ENCODE results near the gene ADAM15. TPM values are rescaled to one million over a fixed set of nuclear protein-coding genes. Genes with fewer than 3 reads are reported as not detected.

ADAM15 gene
- total RNA-seq, 2 donors from 2014 or later = 53.2 to 86.6 TPM

- ATAC-seq (replicated peaks) = no peak
- H3K36me3 Mint-ChIP-seq (ENCODE audit: low read depth) = peaks cover 5% of the 10 kb centered on the region
- no peaks in the 10 kb centered on the region for H3K9me3 Mint-ChIP-seq
- peak overlapping the region; percentile 91 for H3K4me3 Mint-ChIP-seq
- H3K4me1 Mint-ChIP-seq = peaks cover 10% of the 10 kb centered on the region
- peak overlapping the region; percentile 57 for H3K27ac Mint-ChIP-seq
- no peaks in the 10 kb centered on the region for H3K27me3 Mint-ChIP-seq
These were observed 1.2 kb upstream of the ADAM15 start for GRCh38 chr1:155049651-155050559.

DNA sequence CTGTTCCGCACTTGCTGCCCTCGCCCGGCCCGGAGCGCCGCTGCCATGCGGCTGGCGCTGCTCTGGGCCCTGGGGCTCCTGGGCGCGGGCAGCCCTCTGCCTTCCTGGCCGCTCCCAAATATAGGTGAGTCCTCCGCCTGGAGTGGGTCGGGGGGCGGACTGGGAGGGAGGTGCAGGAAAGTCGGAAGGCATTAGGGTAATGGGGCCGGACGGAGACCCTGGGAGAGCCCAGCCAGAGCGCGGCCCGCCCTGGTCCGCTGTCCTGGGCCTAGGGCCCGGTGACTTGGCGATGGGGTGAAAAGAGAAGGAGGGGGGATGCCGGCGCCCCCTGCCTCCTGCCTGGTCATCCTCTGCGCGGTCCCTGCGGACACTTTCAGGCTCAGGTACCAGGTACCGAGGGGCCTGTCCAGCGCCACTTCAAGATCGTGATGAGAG, 243 bp downstream of the ADAM15 start:
- peak; percentile 5 for ATAC-seq (replicated peaks)
- Mint-ChIP-seq H3K36me3 (ENCODE audit: low read depth) (peaks cover 20% of the 10 kb centered on the region), H3K27ac (peak overlapping the region; percentile 77), H3K4me3 (peak overlapping the region; percentile 91), H3K27me3 (no peaks in the 10 kb centered on the region), H3K9me3 (no peaks in the 10 kb centered on the region), H3K4me1 (peaks cover 7% of the 10 kb centered on the region)

- peak overlapping the region; percentile 77 for H3K27ac Mint-ChIP-seq
- H3K4me3 Mint-ChIP-seq = peak overlapping the region; percentile 91
- peaks cover 24% of the 10 kb centered on the region for H3K36me3 Mint-ChIP-seq (ENCODE audit: low read depth)
- no peaks in the 10 kb centered on the region for H3K9me3 Mint-ChIP-seq
- ATAC-seq (replicated peaks) = peak; percentile 30
- H3K4me1 Mint-ChIP-seq = peaks cover 7% of the 10 kb centered on the region
- no peaks in the 10 kb centered on the region for H3K27me3 Mint-ChIP-seq
These were observed 772 bp downstream of the ADAM15 start for GRCh38 chr1:155051777-155052398.

DNA sequence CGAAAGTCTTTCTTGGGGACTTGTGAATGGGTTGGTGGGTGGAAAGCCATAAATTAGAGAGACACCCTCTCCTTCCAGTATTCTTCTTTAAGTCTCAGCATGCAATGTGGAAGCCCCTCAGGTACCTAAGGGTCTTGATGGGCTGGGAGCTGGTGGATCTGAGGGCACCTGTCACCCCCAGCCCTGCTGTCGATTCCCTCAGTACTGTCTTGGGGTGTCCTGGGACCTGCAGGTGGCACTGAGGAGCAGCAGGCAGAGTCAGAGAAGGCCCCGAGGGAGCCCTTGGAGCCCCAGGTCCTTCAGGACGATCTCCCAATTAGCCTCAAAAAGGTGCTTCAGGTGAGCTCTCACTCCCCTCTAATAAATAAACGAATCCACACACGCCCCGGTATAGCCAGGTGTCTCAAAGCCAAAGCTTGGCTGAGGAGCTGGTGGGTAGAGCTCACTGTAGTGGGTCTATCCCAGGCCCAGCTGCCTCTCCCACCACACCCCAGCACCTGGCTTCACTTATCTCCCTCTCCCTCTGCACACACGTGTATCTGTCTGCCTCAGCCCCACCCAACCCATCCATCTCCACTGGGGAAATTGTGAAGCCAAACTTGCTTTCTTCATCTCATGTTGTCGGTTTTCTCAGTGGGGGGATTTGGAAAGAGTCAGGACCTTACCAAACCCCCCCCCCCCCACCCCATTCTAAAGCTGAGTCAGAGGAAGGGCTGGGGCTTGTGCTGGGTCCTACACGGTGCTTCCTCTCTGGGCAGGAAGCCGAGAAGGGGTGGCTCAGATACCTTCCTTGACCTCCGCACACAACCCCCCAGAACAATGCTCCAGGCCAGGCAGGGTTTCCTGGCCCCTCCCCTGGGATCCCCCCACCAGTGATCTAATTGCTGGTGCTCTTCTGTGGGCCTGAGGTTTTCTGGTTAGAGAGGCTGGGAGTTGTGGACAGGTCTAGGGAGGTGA, 1.6 kb downstream of the ADAM15 start:
- H3K4me3 Mint-ChIP-seq = peak overlapping the region; percentile 91
- H3K36me3 Mint-ChIP-seq (ENCODE audit: low read depth) = peaks cover 30% of the 10 kb centered on the region
- peak; percentile 23 for ATAC-seq (replicated peaks)
- no peaks in the 10 kb centered on the region for H3K9me3 Mint-ChIP-seq
- peaks cover 7% of the 10 kb centered on the region for H3K4me1 Mint-ChIP-seq
- no peaks in the 10 kb centered on the region for H3K27me3 Mint-ChIP-seq
- H3K27ac Mint-ChIP-seq = peak overlapping the region; percentile 77

GRCh38 chr1:155053531-155054105, 2.5 kb downstream of the ADAM15 start:
- H3K27me3 Mint-ChIP-seq = no peaks in the 10 kb centered on the region
- ATAC-seq (replicated peaks) = no peak
- H3K4me1 Mint-ChIP-seq = peaks cover 7% of the 10 kb centered on the region
- H3K27ac Mint-ChIP-seq = peak overlapping the region; percentile 77
- H3K9me3 Mint-ChIP-seq = no peaks in the 10 kb centered on the region
- peaks cover 31% of the 10 kb centered on the region for H3K36me3 Mint-ChIP-seq (ENCODE audit: low read depth)
- peak overlapping the region; percentile 91 for H3K4me3 Mint-ChIP-seq

- H3K4me3 Mint-ChIP-seq = no peak overlapping the region
- H3K36me3 Mint-ChIP-seq (ENCODE audit: low read depth) = peaks cover 47% of the 10 kb centered on the region
- peaks cover 7% of the 10 kb centered on the region for H3K4me1 Mint-ChIP-seq
- ATAC-seq (replicated peaks) = no peak
- H3K9me3 Mint-ChIP-seq = no peaks in the 10 kb centered on the region
- no peak overlapping the region for H3K27ac Mint-ChIP-seq
- no peaks in the 10 kb centered on the region for H3K27me3 Mint-ChIP-seq
These were observed 6.0 kb downstream of the ADAM15 start for GRCh38 chr1:155057104-155057503.

DNA sequence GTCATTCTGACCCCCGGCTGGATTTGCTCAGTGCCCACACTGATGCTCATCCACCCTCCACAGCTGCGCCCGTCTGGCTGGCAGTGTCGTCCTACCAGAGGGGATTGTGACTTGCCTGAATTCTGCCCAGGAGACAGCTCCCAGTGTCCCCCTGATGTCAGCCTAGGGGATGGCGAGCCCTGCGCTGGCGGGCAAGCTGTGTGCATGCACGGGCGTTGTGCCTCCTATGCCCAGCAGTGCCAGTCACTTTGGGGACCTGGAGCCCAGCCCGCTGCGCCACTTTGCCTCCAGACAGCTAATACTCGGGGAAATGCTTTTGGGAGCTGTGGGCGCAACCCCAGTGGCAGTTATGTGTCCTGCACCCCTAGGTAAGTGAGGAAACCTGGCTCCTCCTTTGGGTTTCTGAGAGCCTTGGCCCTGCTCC, 6.7 kb downstream of the ADAM15 start:
- H3K36me3 Mint-ChIP-seq (ENCODE audit: low read depth) = peaks cover 47% of the 10 kb centered on the region
- no peaks in the 10 kb centered on the region for H3K27me3 Mint-ChIP-seq
- H3K27ac Mint-ChIP-seq = no peak overlapping the region
- H3K4me1 Mint-ChIP-seq = no peaks in the 10 kb centered on the region
- ATAC-seq (replicated peaks) = no peak
- H3K9me3 Mint-ChIP-seq = no peaks in the 10 kb centered on the region
- no peak overlapping the region for H3K4me3 Mint-ChIP-seq

DNA sequence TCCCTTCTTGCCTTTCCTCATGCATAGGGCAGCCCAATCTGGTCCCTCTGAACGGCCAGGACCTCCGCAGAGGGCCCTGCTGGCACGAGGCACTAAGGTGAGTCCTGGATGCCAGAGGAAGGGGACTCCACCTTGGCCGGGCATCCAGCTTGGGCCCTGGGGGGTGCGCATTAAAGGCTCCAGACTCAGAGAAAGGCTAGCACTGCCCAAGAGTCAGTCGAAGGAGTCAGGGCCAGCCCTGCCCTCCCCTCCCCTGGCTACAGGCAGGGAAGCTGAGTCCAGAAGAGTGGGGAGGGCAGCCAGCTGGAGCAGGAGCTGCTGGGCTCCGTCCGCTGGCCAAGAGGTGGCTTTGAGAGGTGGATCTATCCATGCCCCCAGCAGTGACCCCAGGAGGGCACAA, 9.6 kb downstream of the ADAM15 start:
- Mint-ChIP-seq H3K9me3 (no peaks in the 10 kb centered on the region), H3K27ac (no peak overlapping the region), H3K27me3 (no peaks in the 10 kb centered on the region), H3K36me3 (ENCODE audit: low read depth) (peaks cover 33% of the 10 kb centered on the region), H3K4me3 (no peak overlapping the region), H3K4me1 (peaks cover 13% of the 10 kb centered on the region)
- ATAC-seq (replicated peaks) = no peak

DNA sequence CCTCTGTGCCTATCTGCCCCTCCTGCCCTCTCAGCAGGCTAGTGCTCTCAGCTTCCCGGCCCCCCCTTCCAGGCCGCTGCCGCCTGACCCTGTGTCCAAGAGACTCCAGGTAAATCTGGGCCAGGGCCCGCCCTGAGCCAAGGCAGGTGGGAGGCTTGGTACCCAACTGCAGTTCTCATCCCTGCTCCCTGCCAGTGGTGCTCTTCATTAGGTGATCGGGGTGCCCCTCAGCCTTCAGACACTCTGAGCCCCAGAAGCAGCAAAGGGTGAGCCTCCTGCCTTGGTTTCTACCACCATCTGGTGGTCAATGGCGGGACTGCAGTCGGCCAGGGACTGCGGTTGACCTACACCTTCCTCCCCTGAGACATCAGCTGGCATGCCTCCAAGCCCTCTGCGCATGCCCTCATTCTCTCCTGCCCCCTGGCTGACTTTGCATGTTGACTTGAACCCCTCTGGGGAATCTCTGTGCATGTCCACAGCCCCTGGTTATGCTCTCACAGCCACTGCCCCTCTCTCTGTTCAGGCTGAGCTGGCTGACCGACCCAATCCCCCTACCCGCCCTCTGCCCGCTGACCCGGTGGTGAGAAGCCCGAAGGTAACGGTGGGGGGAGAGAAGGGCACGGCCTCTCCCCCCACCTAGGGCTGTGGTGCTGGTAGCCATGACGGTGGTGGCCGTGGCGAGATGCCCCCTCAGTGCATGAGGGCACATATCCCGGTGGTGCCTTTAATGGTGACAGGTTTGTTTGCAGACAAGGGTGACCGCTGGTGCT, 10.4 kb downstream of the ADAM15 start:
- Mint-ChIP-seq H3K27me3 (no peaks in the 10 kb centered on the region), H3K4me1 (peaks cover 17% of the 10 kb centered on the region), H3K9me3 (no peaks in the 10 kb centered on the region), H3K27ac (no peak overlapping the region), H3K4me3 (no peak overlapping the region), H3K36me3 (ENCODE audit: low read depth) (peaks cover 25% of the 10 kb centered on the region)
- peak; percentile 58 for ATAC-seq (replicated peaks)

- no peak overlapping the region for H3K27ac Mint-ChIP-seq
- peaks cover 28% of the 10 kb centered on the region for H3K36me3 Mint-ChIP-seq (ENCODE audit: low read depth)
- H3K9me3 Mint-ChIP-seq = no peaks in the 10 kb centered on the region
- H3K4me3 Mint-ChIP-seq = peak overlapping the region; percentile 82
- ATAC-seq (replicated peaks) = no peak
- no peaks in the 10 kb centered on the region for H3K27me3 Mint-ChIP-seq
- peaks cover 17% of the 10 kb centered on the region for H3K4me1 Mint-ChIP-seq
These were observed 11.1 kb downstream of the ADAM15 start for GRCh38 chr1:155062151-155062686.

DNA sequence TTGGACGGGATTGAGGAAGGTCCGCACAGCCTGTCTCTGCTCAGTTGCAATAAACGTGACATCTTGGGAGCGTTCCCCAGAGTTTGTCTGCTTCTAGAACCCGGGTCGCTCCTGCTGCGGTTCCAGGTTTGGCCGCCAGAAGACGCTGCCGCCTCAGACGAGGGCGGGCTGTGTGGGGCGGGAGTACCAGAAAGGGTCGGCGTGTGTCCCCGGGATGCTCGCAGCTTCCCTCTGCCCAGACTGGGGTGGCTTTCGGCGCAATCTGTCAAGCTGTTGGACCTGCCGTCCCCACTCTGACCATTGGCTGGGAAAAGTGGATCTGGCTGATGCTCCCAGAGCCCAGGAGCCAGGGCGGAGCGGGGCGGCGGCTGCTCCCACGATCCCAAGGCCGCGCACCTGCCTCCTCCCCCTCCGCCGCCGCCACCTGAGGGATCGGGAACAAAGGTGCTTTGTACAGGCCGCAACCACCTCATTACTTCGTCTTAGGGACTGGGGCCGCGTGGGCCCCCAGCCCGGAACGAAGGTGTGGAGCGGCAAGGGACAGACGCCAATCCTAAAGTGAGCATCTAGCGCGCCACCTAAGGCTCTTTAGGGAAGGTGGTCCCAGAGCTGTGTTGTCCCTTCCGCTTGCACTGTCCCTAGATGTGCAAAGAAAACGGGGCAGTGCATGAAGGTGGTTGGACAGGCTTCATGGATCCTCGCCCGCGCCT, 11.7 kb downstream of the ADAM15 start:
- no peaks in the 10 kb centered on the region for H3K27me3 Mint-ChIP-seq
- H3K4me1 Mint-ChIP-seq = peaks cover 17% of the 10 kb centered on the region
- H3K4me3 Mint-ChIP-seq = peak overlapping the region; percentile 82
- ATAC-seq (replicated peaks) = peak; percentile 29
- peak overlapping the region; percentile 32 for H3K27ac Mint-ChIP-seq
- H3K36me3 Mint-ChIP-seq (ENCODE audit: low read depth) = peaks cover 22% of the 10 kb centered on the region
- no peaks in the 10 kb centered on the region for H3K9me3 Mint-ChIP-seq

- Mint-ChIP-seq H3K9me3 (no peaks in the 10 kb centered on the region), H3K36me3 (ENCODE audit: low read depth) (peaks cover 27% of the 10 kb centered on the region), H3K4me1 (peaks cover 17% of the 10 kb centered on the region), H3K4me3 (peak within 1 kb of the TSS; percentile 82), H3K27ac (peak within 1 kb of the TSS; percentile 65), H3K27me3 (no peaks in the 10 kb centered on the region)
- ATAC-seq (replicated peaks) = peak; percentile 91
These were observed 12.5 kb downstream of the ADAM15 start, which contains the start of gene EFNA4 for GRCh38 chr1:155063550-155064110. Gene EFNA4, plus strand, starts transcription at chr1:155063740. Its CDS starts 84 bp downstream, at chr1:155063824.

All from activated T-helper 17 cell treated with anti-CD3 and anti-CD28 coated beads, Interleukin-2, amount 50 U/mL, for 72 hours (primary cell).